GM11168 (cell line): ENCODE results near the gene CRIP3.
"Not testable (repeated sequence)": the region's sequence is repeated elsewhere in the genome, so short reads cannot be mapped to it uniquely, and the experiment has no call there.

ENCODE experiments used
- in situ Hi-C: fragments of 300-500 bp; cut with MboI; formaldehyde crosslinking; loops from one replicate; pipeline ENCODE4 v1.12.0; 2022; ENCODE audit warnings: low sequenced_read_pairs; ENCODE audit not compliant: unreplicated experiment

The CRIP3 gene

DNA sequence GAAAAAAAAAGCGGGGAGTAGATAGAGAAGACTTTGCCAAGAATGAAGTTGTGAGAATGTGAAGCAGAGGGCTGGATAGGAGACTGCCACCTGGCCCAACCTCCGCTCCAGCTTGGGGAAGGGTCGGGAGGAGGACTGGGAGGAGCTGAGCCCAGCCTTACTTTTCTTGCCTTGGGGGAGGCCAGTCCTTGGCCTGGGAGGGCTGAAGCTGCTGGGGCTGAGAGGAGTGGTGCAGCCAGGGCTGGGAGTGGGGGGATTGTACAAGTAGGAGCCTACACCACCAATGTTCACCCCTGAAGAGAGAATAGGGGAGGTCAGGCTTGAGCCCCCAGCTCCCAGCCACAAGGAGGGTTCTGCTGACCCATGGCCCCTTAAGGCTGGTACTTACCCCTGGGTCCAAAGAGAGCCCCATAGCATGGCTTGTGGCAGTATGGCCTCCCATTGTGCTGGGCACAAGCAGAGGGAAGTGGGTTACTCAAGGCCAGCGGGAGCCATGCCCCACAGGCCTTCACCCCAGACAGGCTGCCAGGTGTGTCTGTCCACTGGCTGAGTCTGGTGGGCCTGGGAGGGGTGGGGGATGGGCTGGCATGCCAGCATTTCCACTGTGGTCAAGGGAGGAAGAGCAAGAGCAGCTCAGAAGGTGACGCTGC, 1.1 kb downstream of the CRIP3 start:
- in situ Hi-C loops = no loop called here

DNA sequence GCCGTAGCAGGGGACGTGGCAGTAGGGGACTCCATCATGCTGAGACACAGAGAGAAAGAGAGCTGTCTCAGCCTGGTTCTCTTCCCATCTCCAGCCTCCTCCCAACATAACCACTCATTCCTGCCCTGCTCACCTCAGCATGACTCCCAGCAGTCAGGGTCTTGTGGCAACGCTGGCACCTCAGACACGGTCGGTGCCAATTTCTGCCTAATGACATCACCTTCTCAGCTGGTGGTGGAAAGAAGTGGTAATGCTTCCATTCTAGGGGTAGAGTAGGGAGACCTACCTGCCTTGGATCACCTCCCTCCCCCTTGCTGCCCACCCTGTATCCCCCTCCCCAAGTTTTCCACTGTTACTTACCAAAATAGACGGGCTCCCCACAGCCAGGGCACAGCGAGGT, 2.5 kb downstream of the CRIP3 start:
- in situ Hi-C loops = no loop called here

DNA sequence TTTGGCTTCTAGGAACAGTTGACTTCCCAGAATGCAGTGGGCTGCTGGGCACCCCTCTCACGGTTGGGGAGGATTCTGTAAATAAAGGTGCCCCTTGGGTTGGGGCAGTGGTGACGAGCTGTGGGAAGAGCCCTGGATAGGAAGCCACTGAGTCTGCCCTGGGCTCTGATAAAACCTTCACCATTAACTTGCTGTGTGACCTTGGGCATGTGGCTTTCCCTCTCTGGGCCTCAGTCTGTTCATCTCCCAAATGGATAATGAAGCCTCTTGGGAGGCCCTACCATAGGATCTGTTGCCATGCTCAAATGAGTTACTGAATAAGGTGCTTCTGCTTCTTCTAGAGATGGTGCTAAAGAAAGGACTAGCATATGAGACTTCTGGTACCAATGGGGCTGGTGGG, 3.7 kb downstream of the CRIP3 start:
- in situ Hi-C loops = no loop called here

DNA sequence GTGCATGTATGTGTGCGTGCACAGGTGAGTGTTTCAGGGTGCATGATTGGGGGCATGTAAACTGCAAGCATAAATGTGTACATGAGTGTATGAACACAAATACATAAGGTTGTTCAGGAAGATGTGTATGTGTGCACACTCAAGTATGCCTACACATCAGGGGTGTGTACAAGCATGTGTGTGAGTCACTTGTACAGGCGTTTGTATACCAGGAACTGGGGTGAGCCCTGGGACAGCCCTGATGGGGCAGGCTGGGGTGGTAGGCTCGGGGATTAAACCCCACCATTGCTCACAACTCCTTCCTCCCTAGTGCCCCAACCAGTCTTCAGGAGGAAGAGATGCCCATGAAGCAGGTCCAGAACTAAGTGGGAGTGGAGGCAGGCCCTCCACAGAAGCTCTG, 4.3 kb downstream of the CRIP3 start:
- in situ Hi-C loops = no loop called here

GRCh38 chr6:43303751-43304331, 4.8 kb downstream of the CRIP3 start:
- in situ Hi-C loops = no loop called here

- in situ Hi-C loops = not testable (repeated sequence)
These were observed 5.6 kb downstream of the CRIP3 start for GRCh38 chr6:43303006-43303405.

GRCh38 chr6:43302126-43302525, 6.5 kb downstream of the CRIP3 start:
- in situ Hi-C loops = no loop called here

GRCh38 chr6:43301081-43301870, 7.3 kb downstream of the CRIP3 start:
- in situ Hi-C loops = no loop called here

DNA sequence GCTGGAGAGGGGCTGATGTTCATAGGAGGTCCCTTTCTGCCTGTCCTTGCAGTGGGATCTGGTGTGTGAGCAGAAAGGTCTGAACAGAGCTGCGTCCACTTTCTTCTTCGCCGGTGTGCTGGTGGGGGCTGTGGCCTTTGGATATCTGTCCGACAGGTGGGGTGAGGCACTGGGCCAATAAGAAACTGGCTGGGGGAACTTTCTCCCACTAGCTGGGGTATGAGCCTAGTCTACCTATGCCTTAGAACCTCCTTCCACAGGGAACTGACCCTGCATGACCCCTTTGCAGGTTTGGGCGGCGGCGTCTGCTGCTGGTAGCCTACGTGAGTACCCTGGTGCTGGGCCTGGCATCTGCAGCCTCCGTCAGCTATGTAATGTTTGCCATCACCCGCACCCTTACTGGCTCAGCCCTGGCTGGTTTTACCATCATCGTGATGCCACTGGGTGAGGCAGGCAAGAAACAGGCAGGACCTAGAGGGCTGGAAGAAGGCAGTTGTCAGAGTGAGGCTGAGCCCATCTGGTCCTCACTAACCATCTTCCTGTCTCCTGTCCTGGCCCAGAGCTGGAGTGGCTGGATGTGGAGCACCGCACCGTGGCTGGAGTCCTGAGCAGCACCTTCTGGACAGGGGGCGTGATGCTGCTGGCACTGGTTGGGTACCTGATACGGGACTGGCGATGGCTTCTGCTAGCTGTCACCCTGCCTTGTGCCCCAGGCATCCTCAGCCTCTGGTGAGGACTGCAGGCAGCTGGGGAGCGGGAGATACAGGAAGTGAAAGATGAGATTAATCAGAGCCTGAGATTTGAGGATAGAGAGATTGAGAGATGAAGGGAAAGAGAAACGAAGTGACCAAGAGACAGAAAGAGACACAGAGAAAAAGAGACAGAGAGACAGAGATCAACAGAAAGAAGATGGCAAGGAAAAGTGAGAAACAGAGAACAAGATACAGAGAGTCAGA, 9.0 kb downstream of the CRIP3 start:
- in situ Hi-C loops = no loop called here

DNA sequence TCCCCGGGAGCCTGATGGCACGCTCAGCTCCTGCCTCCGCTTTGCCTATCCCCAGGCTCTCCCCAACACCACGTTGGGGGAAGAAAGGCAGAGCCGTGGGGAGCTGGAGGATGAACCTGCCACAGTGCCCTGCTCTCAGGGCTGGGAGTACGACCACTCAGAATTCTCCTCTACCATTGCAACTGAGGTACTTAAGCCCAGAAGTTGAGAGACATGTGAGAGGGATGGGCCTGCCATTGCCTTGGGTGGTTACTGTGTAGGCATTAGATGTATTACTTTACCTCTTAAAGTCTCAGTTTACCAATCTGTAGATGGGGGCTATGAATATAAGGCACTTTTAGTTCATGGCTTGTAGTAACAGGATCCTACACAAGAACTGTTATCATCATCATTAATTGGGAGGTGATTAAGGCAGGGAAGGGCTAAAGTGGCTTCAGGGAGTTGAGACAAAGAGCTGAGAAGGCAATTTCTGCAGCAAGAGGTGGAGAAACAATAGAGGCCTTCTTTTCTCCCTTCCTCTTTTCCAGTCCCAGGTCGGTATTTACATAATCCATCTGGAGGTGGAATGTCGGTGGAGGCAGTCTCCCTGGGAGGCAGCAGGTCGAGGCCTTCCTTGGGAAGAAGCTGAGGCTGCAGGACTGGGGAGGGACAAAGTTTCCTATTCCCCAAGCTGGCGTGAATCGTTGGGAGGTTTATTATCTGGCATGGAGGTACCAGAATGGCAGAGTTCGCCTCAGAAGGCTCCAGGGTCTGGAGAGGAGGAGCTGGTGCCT, 9.9 kb downstream of the CRIP3 start:
- in situ Hi-C loops = no loop called here

GRCh38 chr6:43297644-43298564, 10.7 kb downstream of the CRIP3 start, which contains the start of gene SLC22A7:
TSS of gene SLC22A7 (plus strand) at chr6:43298260. CDS start at chr6:43298359, 99 bp downstream.
- in situ Hi-C loops = no loop called here

DNA sequence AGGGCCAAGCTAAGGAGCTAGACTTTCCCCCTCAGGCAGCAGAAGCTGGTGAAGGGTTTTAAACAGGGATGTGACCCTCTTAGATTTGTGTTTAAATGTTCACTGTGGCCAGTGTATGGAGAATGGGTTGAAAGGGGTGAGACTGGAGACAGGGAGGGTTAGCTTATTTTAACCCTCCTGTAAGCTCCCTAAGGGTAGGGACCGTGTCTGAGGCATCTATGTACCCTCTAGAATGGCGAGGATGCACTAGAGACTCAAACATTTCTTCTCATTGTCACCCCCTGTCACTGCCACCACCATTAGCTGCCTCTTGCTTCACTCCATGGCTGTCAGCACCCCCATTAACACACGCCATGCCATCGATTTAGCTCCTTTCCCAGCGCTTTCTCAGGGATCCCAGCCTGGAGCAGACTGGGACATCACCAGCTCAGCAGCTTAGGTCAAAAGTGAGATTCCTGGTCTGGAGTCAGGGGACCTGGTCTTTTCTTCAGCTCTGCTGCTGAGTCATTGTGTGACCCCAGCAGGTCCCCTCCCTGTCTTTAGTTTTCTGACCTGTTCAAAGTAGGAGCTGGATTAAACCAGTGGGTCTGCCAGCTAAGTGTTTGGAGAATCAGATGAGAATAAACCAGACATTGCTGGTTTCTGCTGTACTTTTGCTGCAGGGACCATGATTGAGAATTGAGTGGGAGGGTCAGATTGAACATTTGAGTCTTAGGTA, 11.7 kb downstream of the CRIP3 start:
- in situ Hi-C loops = no loop called here

- in situ Hi-C loops = no loop called here
These were observed 13.2 kb downstream of the CRIP3 start for GRCh38 chr6:43295456-43295855.

DNA sequence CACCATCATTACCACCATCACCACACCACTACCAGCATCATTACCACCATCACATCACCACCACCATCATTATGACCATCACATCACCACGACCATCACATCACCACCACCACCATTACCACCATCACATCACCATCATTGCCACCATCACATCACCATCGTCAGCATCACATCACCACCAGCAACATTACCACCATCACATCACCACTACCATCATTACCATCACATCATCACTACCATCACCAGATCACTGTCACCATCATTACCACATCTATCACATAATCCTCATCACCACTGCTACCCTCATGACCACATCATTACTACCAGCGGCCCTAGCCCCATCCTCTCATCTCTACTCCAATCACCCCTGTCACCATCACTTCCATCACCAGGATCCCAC, 14.1 kb downstream of the CRIP3 start:
- in situ Hi-C loops = no loop called here

- in situ Hi-C loops = no loop called here
These were observed 14.9 kb downstream of the CRIP3 start for GRCh38 chr6:43293698-43294097.

DNA sequence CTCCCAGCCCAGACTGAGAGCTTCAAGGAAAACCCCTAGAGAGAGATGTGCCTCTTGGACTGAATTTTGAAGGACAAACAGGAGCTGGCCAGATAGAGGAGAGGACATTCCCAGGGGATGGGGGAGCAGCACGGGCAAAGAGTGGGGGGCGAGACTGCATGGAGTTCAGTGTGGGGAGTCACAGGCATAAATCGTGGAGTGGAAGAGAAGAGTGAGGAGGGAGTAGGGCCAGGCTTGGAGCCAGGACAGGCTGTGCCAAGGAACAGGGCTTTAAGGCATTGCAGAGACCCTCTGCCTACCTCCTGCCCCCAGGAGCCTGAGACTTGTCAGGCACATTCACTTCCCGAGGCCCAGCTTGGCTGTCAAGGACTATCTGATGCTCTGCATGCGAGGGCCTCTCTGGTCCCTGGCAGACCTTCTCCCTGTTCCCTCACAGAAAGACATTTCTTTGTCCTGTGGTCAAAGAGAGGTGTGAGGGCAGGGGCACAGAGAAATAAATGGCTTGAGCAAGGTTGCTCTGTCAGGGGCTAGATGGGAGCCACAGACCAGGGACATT, 15.8 kb downstream of the CRIP3 start:
- in situ Hi-C loops = no loop called here

GRCh38 chr6:43292341-43292740, 16.3 kb downstream of the CRIP3 start:
- in situ Hi-C loops = no loop called here

DNA sequence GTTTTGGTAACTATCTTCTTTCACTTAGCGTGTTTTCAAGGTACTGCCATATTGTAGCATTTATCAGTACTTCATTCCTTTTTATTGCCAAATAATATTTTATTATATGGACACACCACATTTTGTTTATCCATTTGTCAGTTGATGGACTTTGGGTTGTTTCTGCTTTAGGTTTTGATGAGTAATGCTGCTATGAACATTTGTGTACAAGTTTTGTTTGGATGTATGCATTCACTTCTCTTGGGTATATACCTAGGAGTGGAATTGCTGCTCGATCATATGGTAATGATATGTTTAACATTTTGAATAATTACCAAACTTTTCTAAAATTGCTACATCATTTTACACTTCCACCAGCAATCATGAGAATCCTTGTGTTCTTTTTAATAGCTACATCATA, 16.9 kb downstream of the CRIP3 start:
- in situ Hi-C loops = no loop called here
